GM18870 (cell line): ENCODE measurements around the gene LIPJ.

Experiments
- ATAC-seq: cut with Tn5 transposase; IDR thresholded peaks from one replicate; pipeline ENCODE4 v1.9.1; 2021; ENCODE audit warnings: moderate library complexity; ENCODE audit not compliant: unreplicated experiment

Gene LIPJ

DNA sequence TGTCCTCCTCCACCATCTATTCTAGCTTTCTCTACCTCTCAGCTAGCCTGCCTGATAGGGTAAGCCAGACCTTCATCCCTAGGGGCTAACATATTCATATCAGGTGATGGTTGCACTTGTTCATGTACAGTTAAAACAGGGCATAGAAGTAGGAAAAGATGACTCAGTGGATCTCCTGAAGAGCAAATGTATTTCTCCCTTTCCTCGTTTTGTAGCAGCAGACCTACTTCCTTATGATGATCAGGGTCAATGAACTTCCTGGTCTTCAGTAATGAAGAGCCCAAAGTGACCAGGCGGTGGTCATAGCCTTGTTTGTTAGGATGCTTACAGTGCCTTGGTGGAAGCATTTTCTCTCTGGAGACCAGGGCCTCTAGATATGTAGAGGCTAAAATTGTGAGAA, 6.3 kb downstream of the LIPJ start:
- ATAC-seq, result no peak

DNA sequence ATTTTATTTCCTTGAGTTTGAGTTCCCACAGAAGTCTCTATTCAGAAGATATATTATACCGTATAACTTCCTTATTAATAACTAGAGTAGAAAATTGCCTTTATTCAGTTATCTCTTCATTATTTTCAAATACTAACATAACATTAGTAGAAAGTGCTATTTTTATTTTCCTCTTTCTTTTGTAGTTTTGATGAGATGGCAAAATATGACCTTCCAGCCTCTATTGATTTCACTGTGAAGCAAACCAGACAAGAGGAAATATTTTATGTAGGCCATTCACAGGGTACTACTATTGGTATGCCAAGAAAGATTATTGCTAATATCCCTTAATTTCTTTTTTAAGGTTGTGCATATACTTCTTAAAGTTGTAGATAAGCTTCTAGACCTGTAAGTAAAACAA, 7.9 kb downstream of the LIPJ start:
- ATAC-seq, result no peak

DNA sequence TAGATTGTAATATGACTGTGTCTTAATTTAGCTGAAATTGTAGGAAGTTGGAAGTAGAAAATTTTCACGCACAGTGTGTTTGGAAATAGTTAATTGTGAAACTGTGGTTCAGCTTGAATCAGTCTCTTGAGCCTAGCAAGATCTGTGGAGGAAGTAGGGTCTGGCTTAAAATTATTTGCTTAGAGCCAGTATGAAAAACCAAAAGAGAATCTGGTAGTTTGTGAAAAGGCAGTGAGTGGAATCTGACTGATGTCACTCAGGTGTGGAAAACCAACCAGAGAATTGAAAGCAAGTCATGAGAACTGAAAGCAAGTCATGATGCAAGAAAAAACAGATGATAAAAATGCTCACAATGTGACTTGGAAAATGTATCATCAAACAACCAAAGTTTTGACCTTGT, 11.5 kb downstream of the LIPJ start:
- ATAC-seq, result peak; percentile 64

DNA sequence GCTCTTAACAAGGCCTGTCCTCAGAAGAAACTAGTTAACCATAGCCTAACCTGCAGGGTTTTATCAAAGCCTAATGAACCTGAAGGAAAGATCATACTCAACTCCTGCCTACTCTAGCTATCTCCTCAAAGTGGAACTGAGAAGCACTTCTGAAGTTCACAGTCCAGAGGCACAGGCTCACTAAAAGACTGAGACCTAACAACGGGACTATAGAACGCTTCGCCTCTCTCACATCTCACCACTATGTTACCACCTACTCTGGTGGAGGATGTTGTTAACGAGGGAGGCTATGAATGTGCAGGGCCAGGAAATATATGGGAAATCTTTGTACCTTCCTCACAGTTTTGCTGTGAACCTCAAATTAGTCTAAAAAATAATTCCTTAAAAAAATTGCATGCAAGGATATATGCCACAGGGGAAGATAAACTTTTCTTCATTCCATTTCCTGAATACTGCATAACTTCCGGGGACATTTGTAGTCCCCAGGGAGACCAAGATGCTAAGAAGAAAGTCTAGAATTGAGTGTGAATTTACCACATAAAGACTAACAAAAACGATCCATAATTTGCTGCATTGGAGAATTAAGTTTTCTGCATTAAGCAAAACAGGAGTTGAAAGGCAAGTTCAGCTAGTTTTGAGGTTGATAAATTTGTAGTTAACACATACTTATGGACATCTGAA, 21.6 kb downstream of the LIPJ start:
- ATAC-seq, result no peak

DNA sequence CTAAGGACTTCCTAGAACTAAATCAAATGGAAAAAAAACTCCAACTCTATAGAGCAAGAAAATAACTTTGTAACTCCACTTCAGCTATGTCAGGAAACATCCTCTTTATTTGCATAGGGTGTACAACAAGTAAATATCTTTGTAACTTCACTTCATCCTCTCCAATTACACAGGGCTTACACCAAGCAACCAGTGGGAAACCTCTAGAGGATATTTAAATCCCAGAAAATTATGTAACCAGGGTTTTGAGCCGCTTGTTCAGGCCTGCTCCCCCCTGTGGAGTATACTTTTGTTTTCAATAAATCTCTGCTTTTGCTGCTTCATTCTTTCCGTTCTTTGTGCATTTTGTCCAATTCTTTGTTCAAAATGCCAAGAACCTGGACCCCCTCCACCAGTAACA, 22.2 kb downstream of the LIPJ start:
- no peak for ATAC-seq

DNA sequence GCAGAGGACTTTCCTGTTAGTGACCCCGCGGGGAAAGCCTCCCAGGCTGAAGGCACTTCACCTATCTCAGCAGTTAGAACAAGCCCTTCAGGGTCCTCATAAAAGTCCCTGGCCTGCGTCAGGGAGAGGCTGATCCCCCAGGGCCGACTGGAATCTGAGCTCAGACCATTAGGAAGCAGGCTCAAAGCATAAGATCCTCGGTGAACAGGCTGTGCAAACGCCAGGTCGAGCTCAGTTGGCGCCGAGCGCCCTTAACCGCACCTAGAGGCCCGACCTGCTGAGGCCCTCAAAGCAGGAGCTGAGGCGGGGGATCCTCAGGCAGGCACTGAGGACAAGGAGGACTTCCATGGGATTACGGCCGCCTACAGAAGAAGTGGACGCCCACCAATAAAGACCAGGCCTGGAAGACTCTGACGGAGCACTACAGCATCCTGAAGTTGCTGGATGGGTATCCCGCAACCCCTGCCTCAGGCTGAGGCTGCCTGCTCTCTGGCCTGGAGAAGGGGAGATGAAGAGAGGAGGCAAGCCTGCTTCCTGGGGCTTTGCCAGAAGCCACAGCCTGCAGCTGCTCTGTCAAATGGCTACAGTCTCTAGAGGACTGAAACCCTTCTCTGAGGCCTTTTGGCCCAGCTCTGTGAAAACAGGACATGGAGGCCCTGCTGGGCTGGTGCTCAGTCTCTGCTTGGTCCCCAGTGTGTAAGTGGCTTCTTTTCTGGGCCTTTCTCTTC, 29.9 kb downstream of the LIPJ start:
- ATAC-seq, result no peak

DNA sequence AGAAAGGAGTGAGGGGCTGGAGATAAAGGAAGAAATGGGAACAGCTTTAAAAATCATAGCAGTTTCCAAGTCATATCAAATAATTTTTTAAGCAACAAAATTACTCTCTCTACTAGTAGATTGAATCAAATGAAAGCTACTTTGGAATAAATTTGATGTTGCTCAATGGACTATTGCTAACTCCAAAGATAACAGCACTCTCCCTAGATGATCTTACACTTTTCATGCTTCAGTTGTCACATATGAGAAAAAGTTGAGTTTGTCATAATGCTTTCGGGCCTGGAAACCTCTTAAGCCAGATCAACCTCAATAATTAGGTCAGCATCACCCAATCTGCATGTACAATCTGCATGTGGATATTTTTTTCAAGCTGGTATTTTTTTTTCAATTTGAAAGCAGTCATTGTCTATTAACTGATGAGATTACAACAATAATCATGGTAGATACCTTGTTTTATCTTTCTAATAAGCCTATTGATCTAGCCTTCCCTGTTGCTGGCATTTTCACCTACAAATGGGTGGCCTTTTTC, 31.3 kb downstream of the LIPJ start:
- ATAC-seq, result no peak

DNA sequence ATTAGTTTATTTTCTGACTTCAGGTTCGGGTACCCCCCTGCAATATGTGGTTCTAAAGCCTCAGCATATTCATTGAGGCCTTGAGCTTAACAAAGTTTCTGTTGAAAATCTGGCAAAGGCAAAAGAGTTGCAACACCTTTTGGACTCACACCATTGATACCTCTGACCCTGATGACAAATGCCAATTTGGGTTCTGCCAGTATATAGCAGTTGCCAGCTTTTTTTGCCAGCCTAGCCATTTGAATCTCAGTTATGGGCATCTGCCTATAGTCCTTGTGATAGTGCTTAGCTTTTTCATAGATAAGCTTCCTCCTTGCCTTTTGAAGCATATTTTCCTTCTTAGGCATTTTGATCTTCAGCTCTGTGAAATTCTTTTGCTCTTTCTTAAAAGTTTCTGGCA, 31.9 kb downstream of the LIPJ start:
- no peak for ATAC-seq

DNA sequence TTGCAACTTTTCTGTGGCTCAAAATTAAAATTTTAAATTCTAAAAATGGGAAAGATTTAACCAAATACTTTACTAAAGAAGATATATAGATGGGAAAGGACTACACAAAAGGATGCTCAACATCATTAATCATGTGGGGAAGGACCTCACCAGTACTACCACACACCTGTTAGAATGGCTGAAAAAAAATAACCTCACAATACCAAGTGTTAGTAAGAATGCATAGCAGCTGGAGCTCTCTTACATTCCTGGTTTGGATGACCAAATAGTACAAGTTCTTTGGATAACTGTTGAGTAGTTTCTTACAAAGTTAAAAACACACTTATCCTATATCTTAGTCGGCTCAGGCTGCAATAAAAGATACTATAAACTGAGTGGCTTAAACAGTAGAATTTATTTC, 33.9 kb downstream of the LIPJ start:
- ATAC-seq, result no peak

DNA sequence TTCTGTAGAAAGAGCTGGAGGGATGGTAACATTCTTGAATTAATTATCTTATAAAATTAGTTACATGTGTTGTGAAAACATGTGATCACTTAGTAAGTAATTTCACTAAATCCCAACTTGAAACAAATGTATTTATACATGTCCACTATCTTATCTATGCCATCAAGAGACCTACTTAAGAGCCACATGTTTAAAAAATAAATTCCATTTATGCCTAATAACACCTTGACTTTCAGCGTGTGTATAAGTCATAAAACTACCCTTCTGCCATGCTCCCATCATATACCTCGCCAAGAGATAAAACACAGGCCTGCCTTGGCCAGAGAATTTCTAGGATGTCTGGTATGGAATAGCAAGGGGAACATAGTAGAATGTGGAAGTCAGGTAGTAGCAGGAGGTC, 37.3 kb downstream of the LIPJ start:
- no peak for ATAC-seq

DNA sequence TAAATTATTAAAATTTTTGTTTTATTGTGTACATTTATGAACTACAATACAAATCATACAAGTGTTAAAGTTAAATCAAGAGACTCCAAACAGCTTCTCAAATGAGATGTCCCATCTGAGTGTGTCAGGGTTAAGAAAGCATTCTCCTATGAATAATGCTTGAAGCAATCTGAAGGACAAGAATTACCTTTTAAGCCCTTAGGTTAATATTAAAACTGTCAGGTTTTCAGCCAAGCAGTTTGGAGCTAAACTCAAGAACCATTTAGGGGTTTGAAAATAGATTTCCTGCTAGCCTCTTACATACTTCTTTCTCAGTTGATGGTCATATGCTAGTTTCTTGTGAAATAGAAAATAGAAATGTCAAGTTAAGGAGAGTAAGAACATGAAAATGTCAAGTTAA, 38.3 kb downstream of the LIPJ start:
- ATAC-seq, result no peak

DNA sequence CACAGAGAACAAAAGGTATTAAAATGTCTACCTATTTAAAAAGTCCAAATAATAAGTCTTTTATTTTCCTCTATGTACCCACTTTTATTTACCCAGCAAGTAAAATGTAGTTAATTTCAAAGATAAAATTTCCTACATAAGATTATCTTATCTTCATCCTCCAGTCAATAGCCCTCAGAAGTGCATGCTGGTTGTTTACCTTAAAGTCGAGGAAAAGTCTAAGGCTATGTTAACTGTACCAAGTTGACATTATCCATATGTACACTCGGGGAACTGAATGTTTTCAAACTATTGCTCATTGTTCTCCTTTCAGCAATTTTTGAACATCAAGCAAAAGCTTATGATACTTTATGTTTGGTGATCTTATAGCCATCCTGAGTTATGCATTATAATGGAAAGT, 53.6 kb downstream of the LIPJ start:
- no peak for ATAC-seq

DNA sequence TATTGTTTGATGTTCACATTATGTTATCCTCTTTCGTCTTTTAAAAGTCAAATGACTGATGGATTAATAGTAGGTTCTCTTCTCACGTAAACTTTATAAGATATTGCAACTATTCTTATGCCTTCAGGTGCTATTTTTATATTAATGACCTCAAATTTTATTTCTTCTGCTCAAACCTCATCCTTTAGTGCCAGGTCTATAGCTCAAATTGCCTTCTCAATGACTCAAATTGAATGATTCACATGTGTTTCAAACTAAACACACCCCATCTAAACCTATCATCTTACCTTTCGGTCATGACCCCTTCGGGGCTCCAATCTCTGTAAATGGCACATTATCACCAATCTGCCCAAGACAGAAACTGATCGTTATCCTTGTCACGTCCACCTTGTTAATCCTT, 55.6 kb downstream of the LIPJ start:
- no peak for ATAC-seq

DNA sequence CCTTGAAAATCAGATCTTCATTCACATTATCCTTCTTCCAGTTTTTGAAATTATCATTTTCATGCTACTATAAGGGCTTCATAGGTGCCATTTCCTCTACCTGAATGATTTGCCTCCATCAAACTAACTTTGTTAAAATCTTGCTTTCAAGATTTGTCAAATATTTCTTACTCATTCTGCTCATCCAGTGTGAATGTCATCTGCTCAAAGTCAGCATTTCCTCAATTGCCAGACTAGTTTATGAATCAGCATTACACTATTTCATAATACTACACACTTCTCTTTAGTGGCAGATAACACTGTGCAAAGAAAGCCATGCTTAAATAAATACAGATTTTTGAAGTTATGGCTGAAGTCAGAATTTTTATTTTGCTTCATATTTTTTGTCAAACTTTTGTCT, 56.4 kb downstream of the LIPJ start:
- no peak for ATAC-seq

DNA sequence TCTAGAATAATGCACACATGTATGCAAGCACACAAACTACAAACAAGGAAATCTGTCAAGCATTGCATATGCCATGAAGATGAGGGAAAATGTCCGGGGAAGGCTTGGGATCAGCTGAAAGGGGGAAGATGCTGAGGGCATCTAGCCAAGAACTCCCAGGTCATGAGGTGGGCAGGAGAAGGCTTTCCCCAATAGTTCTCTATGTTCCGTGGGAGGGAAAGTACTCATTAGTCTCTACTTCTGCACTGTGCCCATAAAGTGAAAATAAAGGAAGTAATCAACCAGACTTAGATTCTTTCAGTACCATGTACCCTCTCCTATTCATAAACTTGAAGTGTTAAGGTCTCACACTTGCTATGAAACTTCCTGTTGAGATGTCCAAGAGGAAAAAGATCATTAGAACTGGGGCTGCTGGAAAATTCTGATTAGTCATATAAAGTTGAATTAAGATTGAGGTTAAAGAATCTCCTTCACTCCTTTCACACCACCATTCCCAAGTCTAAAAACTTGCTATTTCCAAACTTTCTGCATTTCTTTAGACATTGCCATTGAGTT, 60.6 kb downstream of the LIPJ start:
- no peak for ATAC-seq

DNA sequence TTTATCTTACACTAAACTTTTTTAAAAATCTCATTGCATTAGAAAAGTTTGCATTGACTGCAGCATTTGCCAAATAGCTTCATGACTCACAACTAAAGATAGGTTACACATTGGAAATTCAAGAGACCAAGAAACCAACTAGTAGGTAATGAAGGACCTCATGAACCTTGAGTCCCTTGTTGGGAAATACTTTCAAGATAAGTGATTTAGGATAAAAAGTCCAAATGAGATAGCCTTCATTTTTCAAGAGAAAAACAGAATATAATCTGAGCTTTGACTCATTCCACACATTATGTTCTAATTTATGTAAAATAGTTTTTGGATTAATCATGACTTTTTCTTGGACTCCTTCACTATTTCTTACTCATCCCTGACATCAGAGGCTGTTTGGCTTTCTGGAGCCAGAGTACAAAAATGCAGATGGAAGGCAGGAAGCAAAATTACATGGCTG, 64.6 kb downstream of the LIPJ start:
- no peak for ATAC-seq

DNA sequence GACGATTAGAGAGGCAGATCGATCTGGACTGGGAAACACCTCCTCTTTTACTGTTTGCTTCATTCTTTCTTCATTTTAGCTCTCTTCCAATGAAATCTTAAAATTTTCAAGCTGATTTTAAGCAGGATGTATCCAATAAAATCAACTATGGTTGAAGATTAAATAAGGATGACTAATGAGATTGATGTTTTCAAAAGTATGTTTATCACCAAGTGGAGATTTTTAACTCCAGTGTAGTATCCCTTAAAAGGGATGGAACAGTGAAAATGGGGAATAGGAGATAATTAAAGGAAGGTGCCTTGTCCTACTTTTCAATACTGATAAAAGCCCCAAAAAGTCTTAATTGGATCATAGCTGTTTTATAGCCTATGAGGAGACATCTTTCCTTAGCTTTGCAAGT, 66.1 kb downstream of the LIPJ start:
- no peak for ATAC-seq
